SK-N-MC (cell line): Measurements from ENCODE around the gene YIPF2.

ENCODE experiments used
- EZH2 ChIP-seq: fragments of 200-600 bp; sonication (generic); IDR thresholded peaks from one replicate; pipeline ENCODE4 v1.6.1; 2017; ENCODE audit warnings: antibody characterized with exemption
- FOXP2 ChIP-seq: optimal IDR thresholded peaks from 2 replicates; pipeline ENCODE3; 2011; ENCODE audit warnings: mild to moderate bottlenecking, moderate library complexity; ENCODE audit not compliant: insufficient read depth; ENCODE audit errors: extremely low read length, control extremely low read depth
- POLR2AphosphoS5 ChIP-seq: IDR thresholded peaks from 2 replicates; pipeline ENCODE4 v1.6.1; 2012; ENCODE audit warnings: mild to moderate bottlenecking, low read depth, low read length, borderline replicate concordance

- TF ChIP-seq EZH2 = no peak
- no peak for TF ChIP-seq POLR2AphosphoS5
- no peak for TF ChIP-seq FOXP2
These were observed 24.4 kb upstream of the YIPF2 start for GRCh38 chr19:10952809-10953208.
